ENCODE measurements around the gene PHIP.

Gene PHIP

GRCh38 chr6:78989191-78989590, 88.9 kb downstream of the PHIP start:
- H3K4me3 ChIP-seq (ENCODE audit: low read depth, low read length): no peak overlapping the region

GRCh38 chr6:78986161-78986560, 91.9 kb downstream of the PHIP start:
- no peak for DNase-seq (ENCODE audit: low read depth)
- no peak overlapping the region for H3K4me3 ChIP-seq (ENCODE audit: low read depth, low read length)
- TF ChIP-seq CTCF (IDR thresholded peaks at IDR 0.05; ENCODE audit: control insufficient read depth, extremely low read depth, insufficient read depth): no peak

More at GRCh38 chr6:78989191-78989590, 88.9 kb downstream of the PHIP start:
- DNase-seq (ENCODE audit: low read depth): no peak
- no peak for TF ChIP-seq CTCF (IDR thresholded peaks at IDR 0.05; ENCODE audit: control insufficient read depth, extremely low read depth, insufficient read depth)

GRCh38 chr6:78984225-78984950, 93.7 kb downstream of the PHIP start:
- TF ChIP-seq CTCF (IDR thresholded peaks at IDR 0.05; ENCODE audit: control insufficient read depth, extremely low read depth, insufficient read depth): no peak
- no peak overlapping the region for H3K4me3 ChIP-seq (ENCODE audit: low read depth, low read length)
- DNase-seq (ENCODE audit: low read depth): no peak

GRCh38 chr6:78967191-78967590, 110.9 kb downstream of the PHIP start:
- DNase-seq (ENCODE audit: low read depth): no peak
- TF ChIP-seq CTCF (IDR thresholded peaks at IDR 0.05; ENCODE audit: control insufficient read depth, extremely low read depth, insufficient read depth): no peak
- H3K4me3 ChIP-seq (ENCODE audit: low read depth, low read length): no peak overlapping the region

GRCh38 chr6:78966542-78966941, 111.5 kb downstream of the PHIP start:
- TF ChIP-seq CTCF (IDR thresholded peaks at IDR 0.05; ENCODE audit: control insufficient read depth, extremely low read depth, insufficient read depth): no peak
- no peak for DNase-seq (ENCODE audit: low read depth)
- H3K4me3 ChIP-seq (ENCODE audit: low read depth, low read length): no peak overlapping the region

- H3K4me3 ChIP-seq (ENCODE audit: low read depth, low read length): no peak overlapping the region
- no peak for TF ChIP-seq CTCF (IDR thresholded peaks at IDR 0.05; ENCODE audit: control insufficient read depth, extremely low read depth, insufficient read depth)
- DNase-seq (ENCODE audit: low read depth): no peak
Measured at GRCh38 chr6:78962448-78962847, 115.6 kb downstream of the PHIP start.

- no peak for TF ChIP-seq CTCF (IDR thresholded peaks at IDR 0.05; ENCODE audit: control insufficient read depth, extremely low read depth, insufficient read depth)
- no peak for DNase-seq (ENCODE audit: low read depth)
- no peak overlapping the region for H3K4me3 ChIP-seq (ENCODE audit: low read depth, low read length)
Measured at GRCh38 chr6:78954740-78955139, 123.3 kb downstream of the PHIP start.

All from LNCaP clone FGC (cell line).